Esophagus (tissue), 2 donors: Measurements from ENCODE around the gene MPZ. TPM values are rescaled to one million over a fixed set of nuclear protein-coding genes. Genes with fewer than 3 reads are reported as not detected.
A peak's percentile ranks its signal among the peaks of the same experiment; 100 is the strongest.

Experiments
- H3K27ac ChIP-seq, 2 donors: one replicate each; pipeline ENCODE4 v1.5.1; 2013; ENCODE audit warnings: low read depth in 2 of 2, mild to moderate bottlenecking in 2 of 2, inconsistent platforms in 1 of 2, low read length in 1 of 2, moderate library complexity in 1 of 2
- H3K27me3 ChIP-seq, 2 donors: one replicate each; pipeline ENCODE4 v1.6.1; 2013; ENCODE audit warnings: low read length in 2 of 2, control low read depth in 1 of 2, mild to moderate bottlenecking in 1 of 2; ENCODE audit not compliant: insufficient read depth in 2 of 2, control insufficient read depth in 1 of 2
- H3K36me3 ChIP-seq, 2 donors: one replicate each; pipeline ENCODE4 v1.6.1; 2013; ENCODE audit warnings: low read length in 1 of 2; ENCODE audit not compliant: control insufficient read depth in 2 of 2, insufficient read depth in 2 of 2
- H3K4me1 ChIP-seq, 2 donors: one replicate each; pipeline ENCODE4 v1.6.1; 2013; ENCODE audit warnings: low read length in 1 of 2; ENCODE audit not compliant: control insufficient read depth in 2 of 2, insufficient read depth in 2 of 2
- H3K4me3 ChIP-seq, 2 donors: one replicate each; pipeline ENCODE4 v1.5.1; 2013; ENCODE audit warnings: low read length in 2 of 2, mild to moderate bottlenecking in 2 of 2, low read depth in 1 of 2, moderate library complexity in 1 of 2
- H3K9me3 ChIP-seq, 2 donors: one replicate each; pipeline ENCODE4 v1.6.1; 2013; ENCODE audit warnings: mild to moderate bottlenecking in 2 of 2, low read depth in 1 of 2, low read length in 1 of 2, moderate library complexity in 1 of 2; ENCODE audit not compliant: control insufficient read depth in 2 of 2, insufficient read depth in 1 of 2
- WGBS, 2 donors: extraction: QIAGEN DNeasy Blood & Tissue Kit; methylation state at CpG; one replicate each; pipeline ENCODE4 v1.1.7; 2013; 5-methylcytosine and 5-hydroxymethylcytosine counted together
- polyA plus RNA-seq, 2 donors: library from polyadenylated mRNA; stranded (reverse); fragments of 200-250 nt; gene quantifications; one replicate each; pipeline ENCODE4 v1.2.3, GENCODE V29; 2013
- donor health status: healthy with polysubstance abuse.
- donor health status: Bipolar disorder and iron deficiency.

The MPZ gene
- polyA plus RNA-seq, 2 donors: 1.4 to 1.6 TPM

- 10% methylated on average over 14 to 17 of the region's 17 CpGs for WGBS, 2 donors
- no peaks in the 10 kb centered on the region for H3K27me3 ChIP-seq
- peak overlapping the region; percentile 13 to 61 for H3K27ac ChIP-seq
- peak overlapping the region; percentile 70 to 89 for H3K4me3 ChIP-seq
- H3K4me1 ChIP-seq: peaks cover 3 to 9% of the 10 kb centered on the region in 2 donors
- H3K9me3 ChIP-seq: no peaks in the 10 kb centered on the region
- H3K36me3 ChIP-seq: no peaks in the 10 kb centered on the region
These were observed 4.6 kb downstream of the MPZ start for GRCh38 chr1:161304927-161305866.

- WGBS, 2 donors: 89 to 90% methylated on average over 4 of the region's 4 CpGs
- no peak overlapping the region for H3K4me3 ChIP-seq
- H3K27ac ChIP-seq: no peak overlapping the region
- no peaks in the 10 kb centered on the region for H3K36me3 ChIP-seq
- H3K9me3 ChIP-seq: no peaks in the 10 kb centered on the region
- no peaks in the 10 kb centered on the region for H3K27me3 ChIP-seq
- H3K4me1 ChIP-seq: peaks cover 3 to 5% of the 10 kb centered on the region in 2 donors
These were observed 9.3 kb downstream of the MPZ start for GRCh38 chr1:161300478-161300877.

- H3K36me3 ChIP-seq: no peaks in the 10 kb centered on the region
- 78 to 80% methylated on average over 9 of the region's 9 CpGs for WGBS, 2 donors
These were observed 10.4 kb downstream of the MPZ start for GRCh38 chr1:161299347-161299746.

GRCh38 chr1:161298116-161298515, 11.7 kb downstream of the MPZ start:
- Histone ChIP-seq H3K27ac (no peak overlapping the region), H3K36me3 (no peaks in the 10 kb centered on the region), H3K4me3 (no peak overlapping the region), H3K27me3 (no peaks in the 10 kb centered on the region), H3K9me3 (no peaks in the 10 kb centered on the region), H3K4me1 (no peaks in the 10 kb centered on the region)
- WGBS, 2 donors: 91 to 94% methylated on average over 6 of the region's 6 CpGs

More at GRCh38 chr1:161299347-161299746, 10.4 kb downstream of the MPZ start:
- no peaks in the 10 kb centered on the region for H3K4me1 ChIP-seq
- H3K27me3 ChIP-seq: no peaks in the 10 kb centered on the region
- no peak overlapping the region for H3K4me3 ChIP-seq
- H3K9me3 ChIP-seq: no peaks in the 10 kb centered on the region
- no peak overlapping the region for H3K27ac ChIP-seq

- no peak overlapping the region for H3K4me3 ChIP-seq
- no peaks in the 10 kb centered on the region for H3K36me3 ChIP-seq
- H3K9me3 ChIP-seq: no peaks in the 10 kb centered on the region
- H3K27me3 ChIP-seq: no peaks in the 10 kb centered on the region
- H3K27ac ChIP-seq: no peak overlapping the region
- no peaks in the 10 kb centered on the region for H3K4me1 ChIP-seq
These were observed 12.4 kb downstream of the MPZ start for GRCh38 chr1:161297415-161297814.

GRCh38 chr1:161290779-161291178, 19.0 kb downstream of the MPZ start:
- 60 to 88% methylated on average over 1 of the region's 1 CpG for WGBS, 2 donors

GRCh38 chr1:161287482-161288054, 22.2 kb downstream of the MPZ start:
- Histone ChIP-seq H3K4me1 (no peaks in the 10 kb centered on the region), H3K9me3 (no peaks in the 10 kb centered on the region), H3K36me3 (no peaks in the 10 kb centered on the region), H3K4me3 (no peak overlapping the region), H3K27ac (no peak overlapping the region), H3K27me3 (no peaks in the 10 kb centered on the region)
- 79 to 93% methylated on average over 3 of the region's 3 CpGs for WGBS, 2 donors

More at GRCh38 chr1:161290779-161291178, 19.0 kb downstream of the MPZ start:
- Histone ChIP-seq H3K9me3 (no peaks in the 10 kb centered on the region), H3K27ac (no peak overlapping the region), H3K4me1 (no peaks in the 10 kb centered on the region), H3K27me3 (no peaks in the 10 kb centered on the region), H3K36me3 (no peaks in the 10 kb centered on the region), H3K4me3 (no peak overlapping the region)

- H3K27ac ChIP-seq: no peak overlapping the region
- no peaks in the 10 kb centered on the region for H3K36me3 ChIP-seq
- H3K4me3 ChIP-seq: no peak overlapping the region
- no peaks in the 10 kb centered on the region for H3K4me1 ChIP-seq
- no peaks in the 10 kb centered on the region for H3K27me3 ChIP-seq
- H3K9me3 ChIP-seq: no peaks in the 10 kb centered on the region
- WGBS, 2 donors: 63 to 83% methylated on average over 5 of the region's 5 CpGs
These were observed 24.2 kb downstream of the MPZ start for GRCh38 chr1:161285521-161285920.

GRCh38 chr1:161285113-161285512, 24.7 kb downstream of the MPZ start:
- 94 to 99% methylated on average over 2 of the region's 2 CpGs for WGBS, 2 donors

More at GRCh38 chr1:161285113-161285512, 24.7 kb downstream of the MPZ start:
- no peaks in the 10 kb centered on the region for H3K4me1 ChIP-seq
- H3K9me3 ChIP-seq: no peaks in the 10 kb centered on the region
- H3K27ac ChIP-seq: no peak overlapping the region
- no peaks in the 10 kb centered on the region for H3K27me3 ChIP-seq
- no peaks in the 10 kb centered on the region for H3K36me3 ChIP-seq
- H3K4me3 ChIP-seq: no peak overlapping the region
